ENCODE data around the gene HAUS7.

GRCh38 chrX:153481043-153481442 lies 10.7 kb upstream of the HAUS7 start:
- TF ChIP-seq CTCF (IDR thresholded peaks at IDR 0.05) (no peak), POLR2A (IDR thresholded peaks at IDR 0.05) (no peak)
